ENCODE results near the gene SLC38A3. TPM values are rescaled to one million over a fixed set of nuclear protein-coding genes. Genes with fewer than 3 reads are reported as not detected.

Gene SLC38A3
- total and polyA plus RNA-seq, 4 donors: 10.5 to 71.5 (median 55.3) TPM

GRCh38 chr3:50168388-50168787 lies 36.7 kb upstream of the SLC38A3 start:
- Histone ChIP-seq H3K4me3 (ENCODE audit: low read depth, low read length) (no peak overlapping the region), H3K27ac (ENCODE audit: low read depth, low read length) (no peak overlapping the region), H3K36me3 (ENCODE audit: control insufficient read depth, insufficient read depth, low read length) (peaks cover 47% of the 10 kb centered on the region), H3K9me3 (ENCODE audit: control insufficient read depth, insufficient read depth, low read length) (no peaks in the 10 kb centered on the region), H3K27me3 (ENCODE audit: control insufficient read depth, insufficient read depth, low read length) (no peaks in the 10 kb centered on the region), H3K4me1 (ENCODE audit: control insufficient read depth, insufficient read depth, low read length) (peaks cover 68% of the 10 kb centered on the region)
- 70% methylated on average over 7 of the region's 9 CpGs for WGBS (ENCODE audit: insufficient coverage)
- DNase-seq (ENCODE audit: low read depth in 4 of 6, low spot score in 6 of 6): no peak

- Histone ChIP-seq H3K27ac (ENCODE audit: low read depth, low read length) (no peak overlapping the region), H3K4me1 (ENCODE audit: control insufficient read depth, insufficient read depth, low read length) (peaks cover 64% of the 10 kb centered on the region), H3K27me3 (ENCODE audit: control insufficient read depth, insufficient read depth, low read length) (no peaks in the 10 kb centered on the region), H3K9me3 (ENCODE audit: control insufficient read depth, insufficient read depth, low read length) (no peaks in the 10 kb centered on the region), H3K36me3 (ENCODE audit: control insufficient read depth, insufficient read depth, low read length) (peaks cover 47% of the 10 kb centered on the region), H3K4me3 (ENCODE audit: low read depth, low read length) (no peak overlapping the region)
- DNase-seq (ENCODE audit: low read depth in 4 of 6, low spot score in 6 of 6): no peak
- 92% methylated on average over 6 of the region's 6 CpGs for WGBS (ENCODE audit: insufficient coverage)
These were observed 36.3 kb upstream of the SLC38A3 start for GRCh38 chr3:50168791-50169190.

GRCh38 chr3:50169232-50169832 lies 35.7 kb upstream of the SLC38A3 start:
- WGBS (ENCODE audit: insufficient coverage): 92% methylated on average over 7 of the region's 11 CpGs
- H3K36me3 ChIP-seq (ENCODE audit: control insufficient read depth, insufficient read depth, low read length): peaks cover 50% of the 10 kb centered on the region
- H3K27me3 ChIP-seq (ENCODE audit: control insufficient read depth, insufficient read depth, low read length): no peaks in the 10 kb centered on the region
- H3K4me3 ChIP-seq (ENCODE audit: low read depth, low read length): no peak overlapping the region
- DNase-seq (ENCODE audit: low read depth in 4 of 6, low spot score in 6 of 6): no peak
- H3K27ac ChIP-seq (ENCODE audit: low read depth, low read length): no peak overlapping the region
- no peaks in the 10 kb centered on the region for H3K9me3 ChIP-seq (ENCODE audit: control insufficient read depth, insufficient read depth, low read length)
- H3K4me1 ChIP-seq (ENCODE audit: control insufficient read depth, insufficient read depth, low read length): peaks cover 59% of the 10 kb centered on the region

- peaks cover 55% of the 10 kb centered on the region for H3K36me3 ChIP-seq (ENCODE audit: control insufficient read depth, insufficient read depth, low read length)
- H3K4me1 ChIP-seq (ENCODE audit: control insufficient read depth, insufficient read depth, low read length): peaks cover 54% of the 10 kb centered on the region
- H3K9me3 ChIP-seq (ENCODE audit: control insufficient read depth, insufficient read depth, low read length): no peaks in the 10 kb centered on the region
- H3K27me3 ChIP-seq (ENCODE audit: control insufficient read depth, insufficient read depth, low read length): no peaks in the 10 kb centered on the region
- H3K4me3 ChIP-seq (ENCODE audit: low read depth, low read length): no peak overlapping the region
- H3K27ac ChIP-seq (ENCODE audit: low read depth, low read length): no peak overlapping the region
- WGBS (ENCODE audit: insufficient coverage): no CpG with 5 or more reads among the region's 1 CpG
- no peak for DNase-seq (ENCODE audit: low read depth in 4 of 6, low spot score in 6 of 6)
These were observed 35.2 kb upstream of the SLC38A3 start for GRCh38 chr3:50169858-50170257.

GRCh38 chr3:50170689-50171088 lies 34.4 kb upstream of the SLC38A3 start:
- no peak overlapping the region for H3K27ac ChIP-seq (ENCODE audit: low read depth, low read length)
- WGBS (ENCODE audit: insufficient coverage): 89% methylated on average over 10 of the region's 10 CpGs
- peaks cover 45% of the 10 kb centered on the region for H3K4me1 ChIP-seq (ENCODE audit: control insufficient read depth, insufficient read depth, low read length)
- H3K9me3 ChIP-seq (ENCODE audit: control insufficient read depth, insufficient read depth, low read length): no peaks in the 10 kb centered on the region
- peaks cover 61% of the 10 kb centered on the region for H3K36me3 ChIP-seq (ENCODE audit: control insufficient read depth, insufficient read depth, low read length)
- no peaks in the 10 kb centered on the region for H3K27me3 ChIP-seq (ENCODE audit: control insufficient read depth, insufficient read depth, low read length)
- H3K4me3 ChIP-seq (ENCODE audit: low read depth, low read length): no peak overlapping the region
- no peak for DNase-seq (ENCODE audit: low read depth in 4 of 6, low spot score in 6 of 6)

GRCh38 chr3:50171540-50172301 lies 33.4 kb upstream of the SLC38A3 start:
- WGBS (ENCODE audit: insufficient coverage): 81% methylated on average over 18 of the region's 21 CpGs
- H3K27ac ChIP-seq (ENCODE audit: low read depth, low read length): no peak overlapping the region
- peaks cover 35% of the 10 kb centered on the region for H3K4me1 ChIP-seq (ENCODE audit: control insufficient read depth, insufficient read depth, low read length)

GRCh38 chr3:50172626-50173220 lies 32.3 kb upstream of the SLC38A3 start:
- H3K4me1 ChIP-seq (ENCODE audit: control insufficient read depth, insufficient read depth, low read length): peaks cover 25% of the 10 kb centered on the region
- H3K9me3 ChIP-seq (ENCODE audit: control insufficient read depth, insufficient read depth, low read length): no peaks in the 10 kb centered on the region
- WGBS (ENCODE audit: insufficient coverage): 66% methylated on average over 8 of the region's 8 CpGs
- H3K4me3 ChIP-seq (ENCODE audit: low read depth, low read length): no peak overlapping the region
- no peak overlapping the region for H3K27ac ChIP-seq (ENCODE audit: low read depth, low read length)
- peaks cover 72% of the 10 kb centered on the region for H3K36me3 ChIP-seq (ENCODE audit: control insufficient read depth, insufficient read depth, low read length)
- H3K27me3 ChIP-seq (ENCODE audit: control insufficient read depth, insufficient read depth, low read length): no peaks in the 10 kb centered on the region
- DNase-seq (ENCODE audit: low read depth in 4 of 6, low spot score in 6 of 6): no peak

More at GRCh38 chr3:50171540-50172301, 33.4 kb upstream of the SLC38A3 start:
- Histone ChIP-seq H3K27me3 (ENCODE audit: control insufficient read depth, insufficient read depth, low read length) (no peaks in the 10 kb centered on the region), H3K36me3 (ENCODE audit: control insufficient read depth, insufficient read depth, low read length) (peaks cover 66% of the 10 kb centered on the region), H3K4me3 (ENCODE audit: low read depth, low read length) (no peak overlapping the region), H3K9me3 (ENCODE audit: control insufficient read depth, insufficient read depth, low read length) (no peaks in the 10 kb centered on the region)
- DNase-seq (ENCODE audit: low read depth in 4 of 6, low spot score in 6 of 6): no peak

- Histone ChIP-seq H3K4me3 (ENCODE audit: low read depth, low read length) (no peak overlapping the region), H3K27ac (ENCODE audit: low read depth, low read length) (no peak overlapping the region), H3K36me3 (ENCODE audit: control insufficient read depth, insufficient read depth, low read length) (peaks cover 65% of the 10 kb centered on the region), H3K9me3 (ENCODE audit: control insufficient read depth, insufficient read depth, low read length) (no peaks in the 10 kb centered on the region), H3K27me3 (ENCODE audit: control insufficient read depth, insufficient read depth, low read length) (no peaks in the 10 kb centered on the region), H3K4me1 (ENCODE audit: control insufficient read depth, insufficient read depth, low read length) (peaks cover 13% of the 10 kb centered on the region)
- WGBS (ENCODE audit: insufficient coverage): 86% methylated on average over 27 of the region's 29 CpGs
- DNase-seq (ENCODE audit: low read depth in 4 of 6, low spot score in 6 of 6): no peak
These were observed 31.2 kb upstream of the SLC38A3 start for GRCh38 chr3:50173685-50174516.

GRCh38 chr3:50174517-50174895 lies 30.6 kb upstream of the SLC38A3 start:
- Histone ChIP-seq H3K4me3 (ENCODE audit: low read depth, low read length) (no peak overlapping the region), H3K27ac (ENCODE audit: low read depth, low read length) (no peak overlapping the region), H3K36me3 (ENCODE audit: control insufficient read depth, insufficient read depth, low read length) (peaks cover 59% of the 10 kb centered on the region), H3K9me3 (ENCODE audit: control insufficient read depth, insufficient read depth, low read length) (no peaks in the 10 kb centered on the region), H3K4me1 (ENCODE audit: control insufficient read depth, insufficient read depth, low read length) (peaks cover 7% of the 10 kb centered on the region), H3K27me3 (ENCODE audit: control insufficient read depth, insufficient read depth, low read length) (no peaks in the 10 kb centered on the region)
- WGBS (ENCODE audit: insufficient coverage): 92% methylated on average over 7 of the region's 7 CpGs
- DNase-seq (ENCODE audit: low read depth in 4 of 6, low spot score in 6 of 6): no peak

Measured in spinal cord (tissue), 10 donors.